Measurements from ENCODE around the gene KIF18A.

Gene KIF18A

DNA sequence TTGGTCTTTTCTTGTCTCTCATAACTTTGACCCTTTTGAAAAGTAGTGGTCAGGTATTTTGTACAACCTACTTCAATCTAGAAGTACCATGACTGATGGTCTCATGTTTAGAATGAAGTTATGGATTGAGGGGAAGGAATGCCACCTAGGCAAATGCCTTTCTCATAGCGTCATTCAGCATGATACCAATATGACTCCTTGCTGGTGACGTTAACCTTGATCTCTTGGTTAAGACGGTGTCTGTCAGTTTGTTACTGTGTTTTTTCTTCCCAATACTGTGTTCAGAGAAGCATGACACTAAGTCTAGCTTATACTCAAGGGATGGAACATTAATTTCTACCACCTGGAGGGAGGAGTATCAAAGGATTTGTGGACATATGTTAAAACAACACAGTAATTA lies 130.9 kb downstream of the KIF18A start:
- TF ChIP-seq, protein P1, sequence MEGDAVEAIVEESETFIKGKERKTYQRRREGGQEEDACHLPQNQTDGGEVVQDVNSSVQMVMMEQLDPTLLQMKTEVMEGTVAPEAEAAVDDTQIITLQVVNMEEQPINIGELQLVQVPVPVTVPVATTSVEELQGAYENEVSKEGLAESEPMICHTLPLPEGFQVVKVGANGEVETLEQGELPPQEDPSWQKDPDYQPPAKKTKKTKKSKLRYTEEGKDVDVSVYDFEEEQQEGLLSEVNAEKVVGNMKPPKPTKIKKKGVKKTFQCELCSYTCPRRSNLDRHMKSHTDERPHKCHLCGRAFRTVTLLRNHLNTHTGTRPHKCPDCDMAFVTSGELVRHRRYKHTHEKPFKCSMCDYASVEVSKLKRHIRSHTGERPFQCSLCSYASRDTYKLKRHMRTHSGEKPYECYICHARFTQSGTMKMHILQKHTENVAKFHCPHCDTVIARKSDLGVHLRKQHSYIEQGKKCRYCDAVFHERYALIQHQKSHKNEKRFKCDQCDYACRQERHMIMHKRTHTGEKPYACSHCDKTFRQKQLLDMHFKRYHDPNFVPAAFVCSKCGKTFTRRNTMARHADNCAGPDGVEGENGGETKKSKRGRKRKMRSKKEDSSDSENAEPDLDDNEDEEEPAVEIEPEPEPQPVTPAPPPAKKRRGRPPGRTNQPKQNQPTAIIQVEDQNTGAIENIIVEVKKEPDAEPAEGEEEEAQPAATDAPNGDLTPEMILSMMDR (IDR thresholded peaks at IDR 0.05; ENCODE audit: unreplicated experiment in 3 of 3) = no peak
- no peak overlapping the region for H3K27ac Mint-ChIP-seq
- H3K4me1 Mint-ChIP-seq = no peaks in the 10 kb centered on the region
- no peaks in the 10 kb centered on the region for H3K27me3 Mint-ChIP-seq (ENCODE audit: low read depth)
- H3K9me3 Mint-ChIP-seq = no peaks in the 10 kb centered on the region
- no peak overlapping the region for H3K4me3 Mint-ChIP-seq
- no peaks in the 10 kb centered on the region for H3K36me3 Mint-ChIP-seq (ENCODE audit: low read depth)

DNA sequence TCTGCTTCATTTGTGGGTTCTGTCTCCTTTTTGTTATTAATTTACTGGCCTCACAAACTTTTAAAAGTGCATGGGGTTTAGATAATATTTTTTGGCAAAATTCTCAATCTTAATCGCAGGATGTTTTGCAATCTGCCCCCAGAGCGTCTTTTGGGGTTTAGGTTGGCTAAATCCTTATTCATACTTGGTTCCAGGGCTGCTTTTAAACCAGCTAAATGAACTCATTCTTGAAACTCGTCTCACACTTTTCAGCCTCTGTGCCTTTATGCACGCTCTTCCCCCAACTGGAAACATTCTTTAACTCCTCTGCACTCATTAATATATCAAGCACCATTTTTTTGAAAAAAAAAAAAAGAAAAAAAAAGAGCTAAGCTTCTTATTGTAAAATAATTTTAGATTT lies 131.7 kb downstream of the KIF18A start:
- Mint-ChIP-seq H3K36me3 (ENCODE audit: low read depth) (no peaks in the 10 kb centered on the region), H3K4me3 (no peak overlapping the region), H3K27ac (no peak overlapping the region), H3K4me1 (no peaks in the 10 kb centered on the region), H3K9me3 (no peaks in the 10 kb centered on the region), H3K27me3 (ENCODE audit: low read depth) (no peaks in the 10 kb centered on the region)
- TF ChIP-seq, protein P1 (IDR thresholded peaks at IDR 0.05; ENCODE audit: unreplicated experiment in 3 of 3) = no peak

DNA sequence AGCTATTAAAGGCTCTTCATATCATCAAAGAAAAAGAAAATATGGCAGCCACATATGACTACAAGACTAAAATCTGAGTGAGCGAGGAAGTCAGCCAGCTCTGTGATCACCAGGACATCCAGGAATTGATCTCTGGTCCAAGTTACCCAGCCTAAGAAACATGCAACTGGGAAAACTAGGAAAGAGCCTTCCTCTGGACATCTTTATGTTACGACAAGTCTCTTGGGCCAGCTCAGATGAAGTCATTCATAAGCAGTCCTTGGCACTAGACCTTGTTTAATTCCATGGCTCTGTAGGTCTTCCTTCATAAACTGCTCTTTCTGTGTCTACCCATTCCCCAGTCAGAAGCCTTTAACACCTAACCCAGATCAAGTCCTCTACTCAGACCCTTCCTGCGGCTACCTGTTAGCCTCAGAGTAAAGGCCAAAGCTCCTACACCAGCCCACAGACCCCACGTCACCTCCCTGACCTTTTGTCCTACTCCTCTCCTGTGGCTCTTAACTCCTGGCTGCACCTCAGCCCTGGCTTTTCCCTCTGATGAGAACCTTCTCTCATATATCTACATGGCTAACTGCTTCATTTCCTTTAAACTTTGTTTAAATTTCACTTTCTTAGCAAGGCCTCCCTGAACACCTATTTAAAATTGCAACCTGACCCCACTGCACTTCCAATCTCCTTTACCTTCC lies 134.0 kb downstream of the KIF18A start:
- H3K4me1 Mint-ChIP-seq = no peaks in the 10 kb centered on the region
- no peaks in the 10 kb centered on the region for H3K27me3 Mint-ChIP-seq (ENCODE audit: low read depth)
- H3K9me3 Mint-ChIP-seq = no peaks in the 10 kb centered on the region
- no peaks in the 10 kb centered on the region for H3K36me3 Mint-ChIP-seq (ENCODE audit: low read depth)
- H3K4me3 Mint-ChIP-seq = no peak overlapping the region
- H3K27ac Mint-ChIP-seq = no peak overlapping the region
- TF ChIP-seq, protein P1 (IDR thresholded peaks at IDR 0.05; ENCODE audit: unreplicated experiment in 3 of 3) = no peak

DNA sequence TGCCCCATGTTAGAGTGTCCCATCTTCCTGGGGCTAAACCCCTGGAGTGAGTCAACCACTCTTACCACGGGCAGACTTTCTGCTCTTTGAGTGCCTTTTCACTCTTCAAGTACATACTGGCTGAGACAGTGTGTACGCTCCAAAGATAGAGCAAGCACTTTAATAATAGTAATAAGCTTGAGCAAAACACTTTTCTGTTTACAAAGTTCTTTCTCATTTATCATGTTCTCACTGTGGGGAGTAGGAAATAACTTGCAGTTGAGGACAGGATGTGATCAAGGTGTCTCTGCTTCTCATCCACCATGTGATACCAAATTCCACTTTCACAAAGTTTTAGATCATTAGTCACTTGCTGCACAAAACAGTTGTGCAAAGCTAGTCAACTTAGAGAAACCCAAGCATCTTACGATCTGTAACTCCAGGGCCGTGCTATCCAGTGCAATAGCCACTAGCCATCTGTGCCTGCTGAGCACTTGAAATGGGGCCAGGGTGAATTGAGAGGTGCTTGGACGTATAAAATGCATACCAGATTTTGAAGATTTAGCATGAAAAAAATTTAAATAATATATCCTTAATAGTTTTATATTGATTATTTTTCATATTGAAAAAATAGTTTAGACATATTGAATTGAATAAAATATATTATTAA lies 135.3 kb downstream of the KIF18A start:
- Mint-ChIP-seq H3K4me1 (no peaks in the 10 kb centered on the region), H3K4me3 (no peak overlapping the region), H3K36me3 (ENCODE audit: low read depth) (no peaks in the 10 kb centered on the region), H3K9me3 (no peaks in the 10 kb centered on the region), H3K27me3 (ENCODE audit: low read depth) (no peaks in the 10 kb centered on the region), H3K27ac (no peak overlapping the region)
- TF ChIP-seq, protein P1 (IDR thresholded peaks at IDR 0.05; ENCODE audit: unreplicated experiment in 3 of 3) = no peak

DNA sequence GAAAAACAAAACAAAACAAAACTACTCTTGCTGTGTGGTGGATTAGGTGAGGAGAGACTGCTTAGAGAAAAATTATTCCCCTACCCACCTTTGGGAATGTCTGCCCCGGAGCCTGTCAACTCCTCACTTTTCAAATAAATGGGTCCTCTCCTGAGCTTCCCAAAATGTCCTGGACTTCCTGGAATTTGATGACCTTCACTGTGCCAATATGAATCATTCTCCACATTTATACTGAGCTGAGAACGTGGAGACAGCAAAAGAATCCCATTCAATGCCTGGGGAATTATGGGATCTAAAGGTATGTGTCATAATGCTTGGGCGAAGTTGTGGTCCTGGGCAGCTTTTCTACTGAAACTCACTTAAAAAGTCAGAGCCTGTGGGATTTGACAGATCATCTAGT lies 136.8 kb downstream of the KIF18A start:
- TF ChIP-seq, protein P1 (IDR thresholded peaks at IDR 0.05; ENCODE audit: unreplicated experiment in 3 of 3) = no peak
- Mint-ChIP-seq H3K36me3 (ENCODE audit: low read depth) (no peaks in the 10 kb centered on the region), H3K4me1 (no peaks in the 10 kb centered on the region)

More for the DNA sequence above, 136.8 kb downstream of the KIF18A start:
- no peaks in the 10 kb centered on the region for H3K27me3 Mint-ChIP-seq (ENCODE audit: low read depth)
- no peak overlapping the region for H3K4me3 Mint-ChIP-seq
- no peaks in the 10 kb centered on the region for H3K9me3 Mint-ChIP-seq
- no peak overlapping the region for H3K27ac Mint-ChIP-seq
